Activated T-cell treated with anti-CD3 and anti-CD28 coated beads, Interleukin-2, amount 50 U/mL, for 4 hours (primary cell): Measurements from ENCODE around the gene CNTNAP2. TPM values are rescaled to one million over a fixed set of nuclear protein-coding genes. Genes with fewer than 3 reads are reported as not detected.

ENCODE experiments used
- ATAC-seq, 2 donors: fragments of 200-7000 bp; cut with Tn5 transposase; one replicate each; pipeline ENCODE4 v1.10.0; 2021
- DNase-seq: peaks from one replicate; pipeline ENCODE4 v3.0.0-alpha.2; 2020
- H3K27me3 Mint-ChIP-seq: one replicate; pipeline ENCODE4 v1.8.0; 2021; ENCODE audit warnings: low read depth, mixed read lengths
- H3K36me3 Mint-ChIP-seq: one replicate; pipeline ENCODE4 v1.8.0; 2022; ENCODE audit warnings: mixed read lengths; ENCODE audit not compliant: insufficient read depth
- H3K4me1 Mint-ChIP-seq: one replicate; pipeline ENCODE4 v1.8.0; 2021; ENCODE audit warnings: low read depth, mixed read lengths
- H3K4me3 Mint-ChIP-seq: one replicate; pipeline ENCODE4 v1.8.0; 2021; ENCODE audit warnings: mild to moderate bottlenecking, moderate library complexity, mixed read lengths
- H3K9me3 Mint-ChIP-seq: one replicate; pipeline ENCODE4 v1.8.0; 2021; ENCODE audit warnings: mixed read lengths
- total RNA-seq, 3 donors: library from RNA; stranded (reverse); gene quantifications; one replicate each; pipeline ENCODE4 v1.2.1, GENCODE V29; 2021

The CNTNAP2 gene
- total RNA-seq, 3 donors from 2014 or later, result not detected

GRCh38 chr7:148095066-148095465, 1978.5 kb downstream of the CNTNAP2 start:
- DNase-seq (no peak), ATAC-seq (no peak)
- Mint-ChIP-seq H3K9me3 (peaks cover 2% of the 10 kb centered on the region), H3K4me3 (no peak overlapping the region), H3K4me1 (no peaks in the 10 kb centered on the region), H3K36me3 (no peaks in the 10 kb centered on the region), H3K27me3 (no peaks in the 10 kb centered on the region)

- no peaks in the 10 kb centered on the region for H3K36me3 Mint-ChIP-seq
- peaks cover 3% of the 10 kb centered on the region for H3K9me3 Mint-ChIP-seq
- no peak overlapping the region for H3K4me3 Mint-ChIP-seq
- H3K27me3 Mint-ChIP-seq, result no peaks in the 10 kb centered on the region
- ATAC-seq (no peak), DNase-seq (no peak)
- no peaks in the 10 kb centered on the region for H3K4me1 Mint-ChIP-seq
These were observed 1987.6 kb downstream of the CNTNAP2 start for GRCh38 chr7:148104136-148104716.

- no peaks in the 10 kb centered on the region for H3K36me3 Mint-ChIP-seq
- H3K4me3 Mint-ChIP-seq, result no peak overlapping the region
- no peaks in the 10 kb centered on the region for H3K4me1 Mint-ChIP-seq
- no peak for ATAC-seq
- no peak for DNase-seq
- no peaks in the 10 kb centered on the region for H3K27me3 Mint-ChIP-seq
- peaks cover 3% of the 10 kb centered on the region for H3K9me3 Mint-ChIP-seq
These were observed 1988.3 kb downstream of the CNTNAP2 start for GRCh38 chr7:148104924-148105323.

DNA sequence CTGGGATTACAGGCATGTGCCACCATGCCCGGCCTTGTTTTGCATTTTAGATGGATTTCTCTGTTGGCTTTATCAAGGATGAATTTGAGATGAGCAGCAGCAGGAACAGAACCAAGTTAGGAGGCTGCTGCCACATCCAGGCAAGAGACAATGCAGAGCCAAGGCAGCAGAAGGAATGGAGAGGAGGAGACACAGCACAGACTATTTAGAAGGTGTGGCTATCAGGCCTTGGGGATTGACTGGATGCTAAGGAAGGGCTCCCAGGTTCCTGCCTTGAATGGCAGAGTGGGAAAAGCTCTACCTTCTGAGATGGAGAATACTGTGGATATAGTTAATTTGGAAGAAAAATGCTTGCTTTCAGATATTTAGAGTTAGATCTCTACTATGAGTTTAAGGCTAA, 1989.3 kb downstream of the CNTNAP2 start:
- ATAC-seq (no peak), DNase-seq (no peak)
- H3K4me3 Mint-ChIP-seq, result no peak overlapping the region
- no peaks in the 10 kb centered on the region for H3K4me1 Mint-ChIP-seq
- no peaks in the 10 kb centered on the region for H3K27me3 Mint-ChIP-seq
- H3K36me3 Mint-ChIP-seq, result no peaks in the 10 kb centered on the region
- peaks cover 3% of the 10 kb centered on the region for H3K9me3 Mint-ChIP-seq

DNA sequence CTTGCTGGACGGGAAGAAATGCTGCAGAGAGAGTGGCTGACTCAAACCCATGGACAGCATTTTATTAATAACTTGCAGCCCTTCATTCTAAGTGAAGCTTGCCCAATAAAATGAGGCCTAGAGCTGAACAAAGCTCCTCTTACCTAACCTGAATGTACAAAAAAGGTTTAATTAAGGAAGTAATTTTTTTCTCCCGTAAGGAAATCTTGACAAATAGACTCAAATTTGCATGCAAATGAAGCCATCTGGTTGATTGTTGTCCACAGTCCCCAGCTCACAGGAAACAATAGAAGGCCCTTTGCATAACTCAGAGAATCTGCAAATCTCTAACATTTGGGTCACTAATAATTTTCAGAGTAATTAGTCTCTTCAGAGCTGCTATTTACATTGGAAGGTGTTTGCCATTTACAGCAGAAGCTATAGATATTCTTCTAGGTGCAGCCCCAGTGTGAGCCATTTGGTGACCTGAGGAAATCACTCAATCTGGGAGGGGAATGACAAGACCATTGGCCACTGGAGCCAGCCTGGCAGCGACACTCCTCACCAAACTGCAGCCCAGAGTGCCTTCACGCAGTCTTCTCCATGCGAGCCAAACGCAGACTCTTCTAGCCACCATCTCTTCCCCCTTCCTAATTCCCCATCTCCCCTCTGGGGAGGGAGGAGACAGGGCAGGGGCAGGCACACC, 1991.0 kb downstream of the CNTNAP2 start:
- Mint-ChIP-seq H3K4me1 (no peaks in the 10 kb centered on the region), H3K9me3 (no peaks in the 10 kb centered on the region), H3K36me3 (no peaks in the 10 kb centered on the region), H3K27me3 (no peaks in the 10 kb centered on the region), H3K4me3 (no peak overlapping the region)
- DNase-seq (no peak), ATAC-seq (no peak)

GRCh38 chr7:148108381-148108780, 1991.8 kb downstream of the CNTNAP2 start:
- no peak for ATAC-seq
- Mint-ChIP-seq H3K36me3 (no peaks in the 10 kb centered on the region), H3K9me3 (no peaks in the 10 kb centered on the region), H3K4me1 (no peaks in the 10 kb centered on the region), H3K4me3 (no peak overlapping the region), H3K27me3 (no peaks in the 10 kb centered on the region)
- DNase-seq, result no peak

DNA sequence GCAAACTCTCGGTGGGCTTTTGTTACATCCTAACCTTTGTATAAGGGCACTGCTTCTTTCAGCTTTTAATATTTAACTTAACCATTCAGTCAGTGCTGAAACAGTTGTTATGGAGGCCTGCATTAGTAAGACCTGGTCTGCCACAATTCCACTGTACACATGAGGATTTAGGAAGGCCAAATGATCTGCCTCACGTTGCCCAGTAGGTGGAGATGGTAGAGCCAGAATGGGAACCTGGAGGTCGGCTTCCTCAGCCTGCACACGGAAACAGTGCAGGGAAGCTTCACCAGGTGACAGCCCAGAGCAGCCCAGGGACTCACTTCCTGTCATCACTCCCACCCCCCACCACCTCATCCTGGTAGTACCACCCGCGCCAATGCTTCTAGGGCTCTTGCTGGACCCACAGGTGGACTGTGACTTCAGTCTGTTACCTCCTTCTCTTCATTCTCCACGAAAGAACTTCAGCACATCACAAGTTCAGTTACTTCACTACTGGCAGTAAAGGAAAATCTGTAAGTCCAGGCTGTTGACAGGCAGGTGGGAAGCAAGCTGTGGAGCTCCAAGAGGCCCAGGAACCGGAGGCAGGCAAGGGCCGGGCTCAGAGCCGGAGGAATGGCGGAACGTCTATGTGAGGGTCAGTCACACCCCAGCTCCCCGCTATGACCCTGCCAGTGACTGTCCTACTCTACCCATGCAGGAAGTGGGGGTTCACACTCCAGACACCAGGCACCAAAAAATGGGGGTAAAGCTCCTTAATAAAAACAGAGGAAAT, 1993.7 kb downstream of the CNTNAP2 start:
- ATAC-seq (no peak), DNase-seq (no peak)
- H3K4me3 Mint-ChIP-seq, result no peak overlapping the region
- no peaks in the 10 kb centered on the region for H3K4me1 Mint-ChIP-seq
- H3K36me3 Mint-ChIP-seq, result no peaks in the 10 kb centered on the region
- no peaks in the 10 kb centered on the region for H3K9me3 Mint-ChIP-seq
- H3K27me3 Mint-ChIP-seq, result no peaks in the 10 kb centered on the region

GRCh38 chr7:148114804-148115203, 1998.2 kb downstream of the CNTNAP2 start:
- Mint-ChIP-seq H3K9me3 (no peaks in the 10 kb centered on the region), H3K4me3 (no peak overlapping the region), H3K4me1 (no peaks in the 10 kb centered on the region), H3K27me3 (no peaks in the 10 kb centered on the region), H3K36me3 (no peaks in the 10 kb centered on the region)
- DNase-seq, result no peak
- no peak for ATAC-seq

DNA sequence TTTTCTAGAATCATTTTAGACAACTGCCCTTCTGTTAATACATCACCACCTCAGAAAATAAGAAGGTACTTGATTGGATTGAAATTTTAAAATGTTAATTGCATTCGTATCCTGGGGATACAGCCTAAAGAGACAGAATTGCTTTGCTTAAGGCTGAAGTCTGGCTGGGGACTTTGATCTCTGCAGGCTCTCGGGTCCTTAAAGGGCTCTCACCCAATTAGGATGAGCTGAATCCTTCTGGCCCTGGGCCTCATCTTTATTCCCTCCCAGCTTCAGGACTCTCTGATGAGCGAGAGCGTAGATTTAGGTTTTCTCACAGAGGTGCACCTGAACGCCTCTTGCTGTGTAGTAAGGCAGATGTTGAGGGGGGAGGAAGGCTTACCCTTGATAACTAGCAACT, 1998.7 kb downstream of the CNTNAP2 start:
- peaks cover 1% of the 10 kb centered on the region for H3K27me3 Mint-ChIP-seq
- H3K36me3 Mint-ChIP-seq, result no peaks in the 10 kb centered on the region
- no peak for DNase-seq
- H3K4me1 Mint-ChIP-seq, result no peaks in the 10 kb centered on the region
- no peak for ATAC-seq
- H3K9me3 Mint-ChIP-seq, result no peaks in the 10 kb centered on the region
- H3K4me3 Mint-ChIP-seq, result no peak overlapping the region

DNA sequence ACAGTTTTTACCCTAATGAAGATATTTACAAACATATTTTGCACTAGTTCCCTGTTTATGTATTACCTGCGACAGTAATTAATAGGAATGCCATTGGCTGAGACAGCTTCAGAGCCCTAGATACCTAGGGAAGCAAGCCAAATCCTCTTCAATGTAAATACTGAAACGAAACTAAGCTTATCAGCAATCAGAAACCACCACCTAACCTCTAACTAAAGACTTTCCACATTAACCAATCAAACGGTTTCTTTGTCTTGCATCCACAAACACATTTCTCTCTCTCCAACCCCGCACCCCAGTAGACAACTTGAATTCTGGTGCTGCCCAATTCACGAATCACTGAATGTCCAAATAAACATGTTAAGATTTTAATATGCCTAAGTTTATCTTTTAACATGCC, 1999.6 kb downstream of the CNTNAP2 start:
- Mint-ChIP-seq H3K4me1 (no peaks in the 10 kb centered on the region), H3K9me3 (no peaks in the 10 kb centered on the region), H3K27me3 (peaks cover 1% of the 10 kb centered on the region), H3K36me3 (no peaks in the 10 kb centered on the region), H3K4me3 (no peak overlapping the region)
- ATAC-seq (no peak), DNase-seq (no peak)

DNA sequence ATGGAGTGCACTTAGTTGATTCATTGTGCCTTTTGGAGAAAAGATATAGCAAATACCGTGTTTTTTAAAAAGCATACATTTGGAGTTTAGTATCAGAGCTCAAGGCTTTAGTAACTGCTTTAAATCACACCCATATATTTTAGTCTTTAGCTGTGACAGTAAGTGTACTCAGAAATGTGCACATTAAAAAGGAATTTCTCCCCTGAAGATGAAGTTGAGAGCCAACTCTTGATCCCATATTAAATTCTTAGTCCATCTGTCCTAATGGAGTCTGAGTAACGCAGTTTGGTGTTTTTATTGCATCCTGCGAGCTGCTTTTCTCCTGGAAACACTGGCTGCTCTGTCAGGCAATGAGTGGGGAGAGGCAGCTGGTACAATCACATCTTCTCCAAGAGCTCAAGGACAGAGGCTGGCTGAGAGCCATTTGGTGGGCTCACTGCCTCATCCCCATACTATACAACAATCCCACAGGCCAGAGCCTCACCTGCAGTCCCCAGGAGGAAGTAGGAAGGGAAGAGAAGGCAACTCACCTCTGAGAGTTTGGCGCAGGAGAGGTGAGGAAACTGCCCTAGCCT, 2000.3 kb downstream of the CNTNAP2 start:
- H3K4me1 Mint-ChIP-seq, result no peaks in the 10 kb centered on the region
- ATAC-seq, result no peak
- no peak for DNase-seq
- no peaks in the 10 kb centered on the region for H3K9me3 Mint-ChIP-seq
- no peaks in the 10 kb centered on the region for H3K36me3 Mint-ChIP-seq
- H3K4me3 Mint-ChIP-seq, result no peak overlapping the region
- H3K27me3 Mint-ChIP-seq, result peaks cover 1% of the 10 kb centered on the region

DNA sequence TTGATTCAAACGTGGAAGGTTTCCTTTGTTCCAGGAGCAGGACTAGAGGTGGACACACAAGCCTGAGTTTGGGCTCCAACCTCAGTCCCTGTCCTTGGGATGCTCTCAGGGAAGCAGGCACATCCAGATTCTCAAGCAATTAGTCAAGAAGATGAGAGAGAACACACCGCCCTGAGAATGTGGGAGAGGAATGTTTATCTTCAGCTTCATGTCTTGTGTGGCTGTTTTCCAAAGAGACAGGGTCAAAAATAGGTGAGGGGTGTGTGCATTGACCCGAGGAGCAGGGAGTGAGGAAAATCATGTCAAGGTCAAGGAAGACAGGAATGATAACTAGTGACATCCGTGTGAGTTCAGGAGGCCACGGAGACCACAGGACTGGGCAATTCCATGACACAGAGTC, 2001.8 kb downstream of the CNTNAP2 start:
- peaks cover 1% of the 10 kb centered on the region for H3K27me3 Mint-ChIP-seq
- no peak overlapping the region for H3K4me3 Mint-ChIP-seq
- no peaks in the 10 kb centered on the region for H3K4me1 Mint-ChIP-seq
- no peak for DNase-seq
- ATAC-seq, result no peak
- no peaks in the 10 kb centered on the region for H3K36me3 Mint-ChIP-seq
- no peaks in the 10 kb centered on the region for H3K9me3 Mint-ChIP-seq

GRCh38 chr7:148121401-148121800, 2004.8 kb downstream of the CNTNAP2 start:
- DNase-seq, result no peak
- Mint-ChIP-seq H3K36me3 (no peaks in the 10 kb centered on the region), H3K27me3 (peaks cover 4% of the 10 kb centered on the region), H3K9me3 (peaks cover 12% of the 10 kb centered on the region), H3K4me3 (no peak overlapping the region), H3K4me1 (no peaks in the 10 kb centered on the region)
- no peak for ATAC-seq

DNA sequence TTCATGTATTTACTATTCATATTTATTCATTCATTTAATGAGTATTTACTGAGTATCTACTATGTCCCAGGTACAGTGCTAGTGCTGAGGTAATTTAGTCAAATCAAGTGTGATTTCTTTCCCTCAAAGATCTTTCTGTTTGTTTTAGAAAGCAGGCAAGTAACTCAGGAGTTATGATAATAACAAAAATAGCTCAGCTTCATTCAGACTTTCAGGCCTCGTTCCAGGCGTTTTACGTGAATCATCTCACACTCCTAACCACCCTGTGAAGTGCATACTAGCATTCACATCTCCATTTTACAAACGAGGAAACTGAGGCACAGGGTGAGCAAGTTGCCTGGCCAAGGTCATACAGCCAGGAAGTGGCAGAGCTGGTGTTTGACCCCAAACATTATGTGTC, 2005.2 kb downstream of the CNTNAP2 start:
- H3K4me3 Mint-ChIP-seq, result no peak overlapping the region

DNA sequence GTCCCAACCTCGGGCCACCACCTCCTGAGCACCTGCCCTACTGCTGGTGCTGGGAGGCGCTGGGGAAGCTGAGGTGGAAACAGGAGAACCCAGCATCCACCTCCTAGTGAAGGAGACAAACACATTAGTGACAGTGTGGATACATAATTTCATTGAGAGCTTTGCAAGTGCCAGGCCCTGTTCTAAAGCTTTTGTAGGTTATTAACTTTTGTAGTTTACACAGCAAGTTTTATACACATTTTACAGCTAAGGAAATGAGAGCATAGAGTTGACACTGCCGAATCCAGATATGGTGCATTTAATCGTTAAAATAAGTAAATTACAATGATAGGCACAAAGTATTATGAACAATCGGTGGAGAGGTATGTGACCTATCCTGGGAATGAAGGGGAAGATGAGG, 2007.9 kb downstream of the CNTNAP2 start:
- Mint-ChIP-seq H3K4me3 (no peak overlapping the region), H3K9me3 (peaks cover 12% of the 10 kb centered on the region), H3K27me3 (peaks cover 4% of the 10 kb centered on the region), H3K36me3 (no peaks in the 10 kb centered on the region), H3K4me1 (no peaks in the 10 kb centered on the region)
- ATAC-seq, result no peak
- no peak for DNase-seq

More for the DNA sequence above, 2005.2 kb downstream of the CNTNAP2 start:
- DNase-seq, result no peak
- Mint-ChIP-seq H3K4me1 (no peaks in the 10 kb centered on the region), H3K9me3 (peaks cover 12% of the 10 kb centered on the region), H3K27me3 (peaks cover 4% of the 10 kb centered on the region), H3K36me3 (no peaks in the 10 kb centered on the region)
- no peak for ATAC-seq
